Endothelial cell of hepatic sinusoid (primary cell): Measurements from ENCODE around the gene TAGLN3.

ENCODE experiments used
- in situ Hi-C: cut with HindIII; loops from 2 replicates; pipeline ENCODE4 v1.10.0; 2017; ENCODE audit warnings: low sequenced_read_pairs

TAGLN3 gene

GRCh38 chr3:111976254-111976653 is 22.5 kb upstream of the TAGLN3 start:
- in situ Hi-C loops, result no loop called here

- in situ Hi-C loops, result no loop called here
Observed at GRCh38 chr3:111978583-111979433, 19.9 kb upstream of the TAGLN3 start, which contains the start of gene ABHD10. TSS of gene ABHD10 (plus strand) at chr3:111979026. CDS start at chr3:111979062, 36 bp downstream.

GRCh38 chr3:111979434-111980038 is 19.2 kb upstream of the TAGLN3 start:
- in situ Hi-C loops, result no loop called here

- in situ Hi-C loops, result no loop called here
Observed at GRCh38 chr3:111980716-111981456, 17.8 kb upstream of the TAGLN3 start.

GRCh38 chr3:111981457-111981763 is 17.3 kb upstream of the TAGLN3 start:
- in situ Hi-C loops, result no loop called here

- in situ Hi-C loops, result no loop called here
Observed at GRCh38 chr3:111984636-111985298, 14.0 kb upstream of the TAGLN3 start.

DNA sequence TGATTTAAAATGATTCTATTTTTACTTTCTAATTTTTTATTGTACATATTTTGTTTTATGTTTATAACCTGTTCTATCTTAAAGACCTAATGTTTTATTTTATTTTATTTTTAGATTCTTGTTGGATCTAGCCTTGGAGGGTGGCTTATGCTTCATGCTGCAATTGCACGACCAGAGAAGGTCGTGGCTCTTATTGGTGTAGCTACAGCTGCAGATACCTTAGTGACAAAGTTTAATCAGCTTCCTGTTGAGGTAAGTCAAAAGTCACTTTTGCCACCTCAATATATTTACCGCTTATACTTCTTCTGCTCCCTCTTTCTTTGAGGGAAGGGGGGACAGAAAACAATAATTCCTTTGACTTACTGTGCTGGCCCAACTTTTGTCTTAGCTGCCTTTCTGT is 11.9 kb upstream of the TAGLN3 start:
- in situ Hi-C loops, result no loop called here

DNA sequence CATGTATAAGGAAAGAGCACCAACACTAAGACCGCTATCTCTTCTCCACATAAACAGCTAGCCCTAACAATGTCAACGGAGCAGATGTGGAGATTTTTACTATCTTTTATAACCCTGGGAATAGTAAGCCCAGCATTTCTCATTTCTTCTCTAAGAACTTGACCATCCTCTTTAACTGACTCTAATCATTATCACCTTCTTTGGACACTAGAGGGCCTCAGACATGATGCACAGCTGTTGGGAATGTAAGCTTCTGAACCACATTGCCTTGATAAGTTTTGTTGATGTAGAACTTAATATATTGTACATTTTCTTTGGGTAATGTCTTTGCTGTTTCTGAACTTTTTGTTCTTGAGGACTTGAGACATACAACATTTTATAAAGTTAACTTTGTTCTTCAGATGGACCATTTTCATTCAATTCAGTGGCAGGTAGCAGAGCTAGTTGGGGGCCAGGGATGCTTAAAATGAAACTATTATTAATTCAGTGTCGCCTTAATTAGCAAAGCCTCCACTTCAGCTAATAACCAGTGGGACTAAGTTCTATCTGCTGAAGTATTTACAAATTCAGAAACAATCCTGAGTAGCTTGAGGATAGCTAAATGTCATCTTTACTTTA is 9.6 kb upstream of the TAGLN3 start:
- in situ Hi-C loops, result no loop called here

- in situ Hi-C loops, result no loop called here
Observed at GRCh38 chr3:111993038-111993437, 5.7 kb upstream of the TAGLN3 start.

GRCh38 chr3:111999484-112000324 is 982 bp downstream of the TAGLN3 start:
- in situ Hi-C loops, result no loop called here

- in situ Hi-C loops, result no loop called here
Observed at GRCh38 chr3:112000367-112000771, 1.6 kb downstream of the TAGLN3 start.

- in situ Hi-C loops, result no loop called here
Observed at GRCh38 chr3:112000966-112001365, 2.2 kb downstream of the TAGLN3 start.

- in situ Hi-C loops, result no loop called here
Observed at GRCh38 chr3:112001526-112001925, 2.8 kb downstream of the TAGLN3 start.

DNA sequence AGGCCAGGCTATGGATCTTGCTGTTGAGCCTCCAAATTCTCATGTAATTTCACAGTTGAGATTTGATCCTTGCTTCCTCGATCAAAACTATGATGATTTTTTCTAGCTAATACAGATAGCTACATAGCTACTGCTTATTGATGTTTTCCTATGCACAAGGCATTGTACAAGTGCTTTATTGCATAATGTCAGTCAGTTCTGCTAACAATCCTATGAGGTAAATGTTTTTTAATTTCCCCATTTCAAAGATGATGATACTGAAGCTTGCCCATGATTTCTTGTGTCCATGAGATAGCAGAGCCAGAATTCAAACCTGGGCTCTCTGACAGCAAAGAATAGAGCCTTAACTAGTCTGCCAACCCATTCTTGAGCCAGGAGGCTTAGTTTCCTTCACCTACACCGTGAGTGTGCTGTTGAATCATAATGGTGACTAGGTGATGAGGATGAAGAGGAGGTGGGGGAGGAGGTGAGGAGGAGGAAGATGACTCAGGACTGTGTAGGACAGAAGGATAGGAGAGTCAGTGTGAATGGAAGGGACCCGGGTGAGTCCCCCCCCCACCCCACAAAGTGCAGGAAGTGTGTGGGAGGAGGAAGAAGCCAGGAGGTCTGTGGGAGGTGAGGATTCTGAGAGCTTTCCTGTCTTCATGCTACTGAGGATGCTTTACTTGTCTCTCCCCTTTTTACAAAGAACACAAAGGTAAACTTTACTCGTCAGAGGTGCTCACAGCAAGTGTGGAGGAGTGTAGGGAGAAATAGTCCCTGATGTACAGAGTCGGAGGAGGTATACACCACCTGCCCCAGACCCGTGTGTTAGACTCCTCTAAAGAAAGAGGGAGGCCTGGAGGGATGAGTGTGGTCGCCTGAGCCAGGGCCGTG is 3.6 kb downstream of the TAGLN3 start:
- in situ Hi-C loops, result no loop called here

GRCh38 chr3:112003321-112004080 is 4.8 kb downstream of the TAGLN3 start:
- in situ Hi-C loops, result no loop called here

DNA sequence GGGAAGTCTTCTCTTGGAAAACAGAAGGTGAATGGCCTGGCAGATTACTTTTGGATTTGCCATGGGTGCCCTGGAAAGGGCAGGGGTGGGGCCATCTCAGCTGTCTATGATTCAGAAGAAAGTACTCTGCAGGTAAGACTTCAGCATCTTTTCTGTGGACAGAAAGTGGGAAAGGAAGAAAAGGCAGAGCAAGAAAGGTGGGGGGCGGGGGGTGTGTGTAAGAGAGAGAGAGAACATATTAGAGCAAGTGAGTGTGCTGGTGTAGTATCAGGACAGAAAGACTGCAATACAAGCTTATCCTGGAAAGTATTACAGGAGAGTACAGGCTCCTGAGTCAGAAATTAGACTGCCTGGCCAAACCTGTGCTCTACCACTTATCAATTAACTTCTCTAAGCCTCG is 5.5 kb downstream of the TAGLN3 start:
- in situ Hi-C loops, result no loop called here

- in situ Hi-C loops, result no loop called here
Observed at GRCh38 chr3:112004669-112005068, 5.9 kb downstream of the TAGLN3 start.

DNA sequence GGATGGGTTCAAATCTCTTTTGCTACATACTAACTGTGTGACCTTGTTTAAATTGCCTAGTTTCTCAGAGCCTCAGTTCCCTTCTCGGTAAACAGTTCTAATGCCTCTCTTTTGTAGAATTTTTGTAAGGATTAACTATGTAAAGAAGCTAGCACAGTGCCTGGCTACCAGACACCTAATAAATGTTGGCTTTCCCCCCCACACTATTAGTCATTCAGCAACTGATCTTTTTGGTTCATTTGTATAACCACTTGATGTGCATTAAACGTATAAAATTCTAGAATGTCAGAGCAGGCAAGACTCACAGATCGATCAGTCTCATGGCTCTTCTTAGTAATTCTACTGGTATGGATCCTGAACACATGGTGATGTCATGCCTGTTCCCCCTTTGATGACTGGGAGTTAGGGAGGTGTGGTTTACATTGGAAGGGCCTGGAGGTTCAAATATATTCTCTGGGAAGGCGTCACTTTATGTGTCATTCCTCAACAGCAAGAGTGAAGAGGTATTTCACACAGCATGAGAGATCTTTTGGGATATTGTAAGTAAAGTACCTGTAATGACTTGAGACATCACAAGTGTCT is 6.5 kb downstream of the TAGLN3 start:
- in situ Hi-C loops, result no loop called here
